Measurements from ENCODE around the gene IGF1R.

DNA sequence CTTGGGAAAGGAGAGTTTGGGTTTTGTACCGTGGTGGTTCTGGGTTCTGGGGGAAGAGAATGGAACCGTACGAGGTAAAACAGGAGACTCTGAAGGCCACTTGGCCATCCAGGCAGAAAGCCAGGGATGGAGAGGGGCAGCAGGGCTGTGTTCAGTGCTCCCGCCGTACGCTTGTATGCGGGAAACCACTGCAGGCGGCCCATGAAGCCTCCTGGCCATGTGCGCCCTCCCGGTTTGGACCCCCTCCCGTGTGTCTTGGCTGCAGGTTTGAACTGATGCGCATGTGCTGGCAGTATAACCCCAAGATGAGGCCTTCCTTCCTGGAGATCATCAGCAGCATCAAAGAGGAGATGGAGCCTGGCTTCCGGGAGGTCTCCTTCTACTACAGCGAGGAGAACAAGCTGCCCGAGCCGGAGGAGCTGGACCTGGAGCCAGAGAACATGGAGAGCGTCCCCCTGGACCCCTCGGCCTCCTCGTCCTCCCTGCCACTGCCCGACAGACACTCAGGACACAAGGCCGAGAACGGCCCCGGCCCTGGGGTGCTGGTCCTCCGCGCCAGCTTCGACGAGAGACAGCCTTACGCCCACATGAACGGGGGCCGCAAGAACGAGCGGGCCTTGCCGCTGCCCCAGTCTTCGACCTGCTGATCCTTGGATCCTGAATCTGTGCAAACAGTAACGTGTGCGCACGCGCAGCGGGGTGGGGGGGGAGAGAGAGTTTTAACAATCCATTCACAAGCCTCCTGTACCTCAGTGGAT, 308.6 kb downstream of the IGF1R start:
- TF ChIP-seq, protein P1, sequence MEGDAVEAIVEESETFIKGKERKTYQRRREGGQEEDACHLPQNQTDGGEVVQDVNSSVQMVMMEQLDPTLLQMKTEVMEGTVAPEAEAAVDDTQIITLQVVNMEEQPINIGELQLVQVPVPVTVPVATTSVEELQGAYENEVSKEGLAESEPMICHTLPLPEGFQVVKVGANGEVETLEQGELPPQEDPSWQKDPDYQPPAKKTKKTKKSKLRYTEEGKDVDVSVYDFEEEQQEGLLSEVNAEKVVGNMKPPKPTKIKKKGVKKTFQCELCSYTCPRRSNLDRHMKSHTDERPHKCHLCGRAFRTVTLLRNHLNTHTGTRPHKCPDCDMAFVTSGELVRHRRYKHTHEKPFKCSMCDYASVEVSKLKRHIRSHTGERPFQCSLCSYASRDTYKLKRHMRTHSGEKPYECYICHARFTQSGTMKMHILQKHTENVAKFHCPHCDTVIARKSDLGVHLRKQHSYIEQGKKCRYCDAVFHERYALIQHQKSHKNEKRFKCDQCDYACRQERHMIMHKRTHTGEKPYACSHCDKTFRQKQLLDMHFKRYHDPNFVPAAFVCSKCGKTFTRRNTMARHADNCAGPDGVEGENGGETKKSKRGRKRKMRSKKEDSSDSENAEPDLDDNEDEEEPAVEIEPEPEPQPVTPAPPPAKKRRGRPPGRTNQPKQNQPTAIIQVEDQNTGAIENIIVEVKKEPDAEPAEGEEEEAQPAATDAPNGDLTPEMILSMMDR (IDR thresholded peaks at IDR 0.05), result no peak
- no peak for TF ChIP-seq EP300 (IDR thresholded peaks at IDR 0.05)
- TF ChIP-seq POLR2A (IDR thresholded peaks at IDR 0.05), result no peak
- TF ChIP-seq POLR2AphosphoS5 (IDR thresholded peaks at IDR 0.05), result no peak
